ENCODE data around the gene LRRC49.
"Not testable (repeated sequence)": the region's sequence is repeated elsewhere in the genome, so short reads cannot be mapped to it uniquely, and the experiment has no call there.

LRRC49 gene

GRCh38 chr15:70931821-70932220, 39.2 kb downstream of the LRRC49 start:
- DNase-seq, result no peak

GRCh38 chr15:70932397-70932796, 39.8 kb downstream of the LRRC49 start:
- DNase-seq, result no peak

- no peak for DNase-seq
Measured at GRCh38 chr15:70933411-70933810, 40.8 kb downstream of the LRRC49 start.

GRCh38 chr15:70935631-70936030, 43.0 kb downstream of the LRRC49 start:
- no peak for DNase-seq

GRCh38 chr15:70936326-70936725, 43.7 kb downstream of the LRRC49 start:
- no peak for DNase-seq

GRCh38 chr15:70943285-70943684, 50.7 kb downstream of the LRRC49 start:
- DNase-seq, result not testable (repeated sequence)

GRCh38 chr15:70947351-70948335, 55.0 kb downstream of the LRRC49 start:
- no peak for DNase-seq

GRCh38 chr15:70950953-70951352, 58.3 kb downstream of the LRRC49 start:
- no peak for DNase-seq

- DNase-seq, result no peak
Measured at GRCh38 chr15:70954171-70954570, 61.5 kb downstream of the LRRC49 start.

- DNase-seq, result no peak
Measured at GRCh38 chr15:70954733-70955132, 62.1 kb downstream of the LRRC49 start.

GRCh38 chr15:70955151-70955550, 62.5 kb downstream of the LRRC49 start:
- no peak for DNase-seq

GRCh38 chr15:70956201-70956995, 63.8 kb downstream of the LRRC49 start:
- DNase-seq, result no peak

GRCh38 chr15:70962084-70962483, 69.5 kb downstream of the LRRC49 start:
- no peak for DNase-seq

- no peak for DNase-seq
Measured at GRCh38 chr15:70963199-70963598, 70.6 kb downstream of the LRRC49 start.

- DNase-seq, result no peak
Measured at GRCh38 chr15:70964058-70964457, 71.4 kb downstream of the LRRC49 start.

- no peak for DNase-seq
Measured at GRCh38 chr15:70964686-70965085, 72.1 kb downstream of the LRRC49 start.

GRCh38 chr15:70967646-70968045, 75.0 kb downstream of the LRRC49 start:
- no peak for DNase-seq

- DNase-seq, result no peak
Measured at GRCh38 chr15:70974004-70974832, 81.6 kb downstream of the LRRC49 start.

- DNase-seq, result no peak
Measured at GRCh38 chr15:70976851-70977250, 84.2 kb downstream of the LRRC49 start.

- DNase-seq, result no peak
Measured at GRCh38 chr15:70995383-70995970, 102.9 kb downstream of the LRRC49 start.

GRCh38 chr15:70998319-70998718, 105.7 kb downstream of the LRRC49 start:
- no peak for DNase-seq

GRCh38 chr15:71002316-71002715, 109.7 kb downstream of the LRRC49 start:
- DNase-seq, result no peak
